SU-DHL-6 (cell line): Measurements from ENCODE around the gene TNIP1.
A peak's percentile ranks its signal among the peaks of the same experiment; 100 is the strongest.

Experiments used
- H2AFZ ChIP-seq: fragments of 200-600 bp; sonication (generic); 2 replicates; pipeline ENCODE4 v1.6.1; 2014; ENCODE audit warnings: low read depth, mild to moderate bottlenecking, moderate library complexity, mixed read lengths, antibody characterized with exemption, low read length; ENCODE audit not compliant: severe bottlenecking
- H3F3A ChIP-seq: fragments of 200-600 bp; shearing (Covaris generic); 2 replicates; pipeline ENCODE4 v1.6.0; 2016; ENCODE audit warnings: antibody characterized with exemption, mild to moderate bottlenecking; ENCODE audit not compliant: insufficient read depth
- H3K27ac ChIP-seq: fragments of 200-600 bp; sonication (generic); 2 replicates; pipeline ENCODE4 v1.5.1; 2016; ENCODE audit warnings: low read depth, mild to moderate bottlenecking, low read length, moderate library complexity, mixed read lengths
- H3K27me3 ChIP-seq: fragments of 200-600 bp; sonication (generic), shearing (Covaris generic); 2 replicates; pipeline ENCODE4 v1.6.0; 2014; ENCODE audit warnings: mild to moderate bottlenecking, low read length
- H3K36me3 ChIP-seq: fragments of 200-600 bp; sonication (generic); 2 replicates; pipeline ENCODE4 v1.6.1; 2014; ENCODE audit warnings: mild to moderate bottlenecking, low read length, mixed read lengths
- H3K4me2 ChIP-seq: fragments of 300-600, 200-600 bp; shearing (Covaris generic), sonication (generic); 2 replicates; pipeline ENCODE4 v1.6.0; 2014; ENCODE audit warnings: low read length, low read depth, mild to moderate bottlenecking; ENCODE audit not compliant: poor library complexity, severe bottlenecking
- H3K4me3 ChIP-seq: fragments of 200-600 bp; sonication (generic); 2 replicates; pipeline ENCODE4 v1.5.1; 2014; ENCODE audit warnings: antibody characterized with exemption, low read length, mild to moderate bottlenecking, mixed read lengths; ENCODE audit not compliant: insufficient read depth, poor library complexity, severe bottlenecking
- H3K79me2 ChIP-seq: fragments of 200-600 bp; sonication (generic); 2 replicates; pipeline ENCODE4 v1.6.1; 2014; ENCODE audit warnings: mild to moderate bottlenecking, low read length, moderate library complexity; ENCODE audit not compliant: insufficient read depth
- H3K9ac ChIP-seq: fragments of 200-600 bp; sonication (generic); 2 replicates; pipeline ENCODE4 v1.7.0; 2014; ENCODE audit warnings: mild to moderate bottlenecking, low read length
- H3K9me2 ChIP-seq: fragments of 200-600 bp; sonication (generic); replicated peaks from 2 replicates; pipeline ENCODE4 v1.6.1; 2014; ENCODE audit warnings: low read length; ENCODE audit not compliant: insufficient read depth
- H3K9me3 ChIP-seq: fragments of 200-600 bp; sonication (generic); 2 replicates; pipeline ENCODE4 v1.6.1; 2014; ENCODE audit warnings: low read length, mixed read lengths; ENCODE audit not compliant: insufficient read depth
- H4K20me1 ChIP-seq: fragments of 200-600 bp; sonication (generic); 2 replicates; pipeline ENCODE4 v1.6.1; 2014; ENCODE audit warnings: low read depth, mild to moderate bottlenecking, antibody characterized with exemption, low read length, moderate library complexity, mixed read lengths
- EZH2phosphoT487 ChIP-seq: fragments of 200-600 bp; sonication (generic), shearing (Covaris generic); conservative IDR thresholded peaks from 2 replicates; pipeline ENCODE4 v1.6.1; 2018; ENCODE audit warnings: mild to moderate bottlenecking, antibody characterized with exemption, low read length, moderate library complexity, mixed read lengths
- TF ChIP-seq, protein P1 (sequence below): fragments of 200-600 bp; sonication (generic); IDR thresholded peaks from one replicate; pipeline ENCODE4 v1.5.1; 2017; ENCODE audit warnings: antibody characterized with exemption, mild to moderate bottlenecking, low read length, moderate library complexity; ENCODE audit not compliant: insufficient read depth, poor library complexity, severe bottlenecking

The TNIP1 gene

GRCh38 chr5:150993422-150993821 lies 87.4 kb downstream of the TNIP1 start:
- Histone ChIP-seq H3K9ac (no peak overlapping the region), H4K20me1 (no peaks in the 10 kb centered on the region), H2AFZ (no peak overlapping the region), H3K9me3 (no peaks in the 10 kb centered on the region), H3K27ac (no peak overlapping the region), H3F3A (no peaks in the 10 kb centered on the region), H3K79me2 (no peaks in the 10 kb centered on the region), H3K9me2 (no peaks in the 10 kb centered on the region), H3K4me3 (no peak overlapping the region), H3K36me3 (no peaks in the 10 kb centered on the region), H3K4me2 (no peak overlapping the region), H3K27me3 (no peaks in the 10 kb centered on the region)
- TF ChIP-seq, protein P1, sequence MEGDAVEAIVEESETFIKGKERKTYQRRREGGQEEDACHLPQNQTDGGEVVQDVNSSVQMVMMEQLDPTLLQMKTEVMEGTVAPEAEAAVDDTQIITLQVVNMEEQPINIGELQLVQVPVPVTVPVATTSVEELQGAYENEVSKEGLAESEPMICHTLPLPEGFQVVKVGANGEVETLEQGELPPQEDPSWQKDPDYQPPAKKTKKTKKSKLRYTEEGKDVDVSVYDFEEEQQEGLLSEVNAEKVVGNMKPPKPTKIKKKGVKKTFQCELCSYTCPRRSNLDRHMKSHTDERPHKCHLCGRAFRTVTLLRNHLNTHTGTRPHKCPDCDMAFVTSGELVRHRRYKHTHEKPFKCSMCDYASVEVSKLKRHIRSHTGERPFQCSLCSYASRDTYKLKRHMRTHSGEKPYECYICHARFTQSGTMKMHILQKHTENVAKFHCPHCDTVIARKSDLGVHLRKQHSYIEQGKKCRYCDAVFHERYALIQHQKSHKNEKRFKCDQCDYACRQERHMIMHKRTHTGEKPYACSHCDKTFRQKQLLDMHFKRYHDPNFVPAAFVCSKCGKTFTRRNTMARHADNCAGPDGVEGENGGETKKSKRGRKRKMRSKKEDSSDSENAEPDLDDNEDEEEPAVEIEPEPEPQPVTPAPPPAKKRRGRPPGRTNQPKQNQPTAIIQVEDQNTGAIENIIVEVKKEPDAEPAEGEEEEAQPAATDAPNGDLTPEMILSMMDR, result no peak
- no peak for TF ChIP-seq EZH2phosphoT487

- Histone ChIP-seq H2AFZ (no peak overlapping the region), H3K27ac (no peak overlapping the region), H3K27me3 (no peaks in the 10 kb centered on the region), H3K9ac (no peak overlapping the region), H3K79me2 (no peaks in the 10 kb centered on the region), H3K36me3 (no peaks in the 10 kb centered on the region), H3K9me2 (no peaks in the 10 kb centered on the region), H3K4me3 (no peak overlapping the region), H3F3A (no peaks in the 10 kb centered on the region), H4K20me1 (no peaks in the 10 kb centered on the region), H3K4me2 (no peak overlapping the region), H3K9me3 (no peaks in the 10 kb centered on the region)
- TF ChIP-seq, protein P1, result no peak
- no peak for TF ChIP-seq EZH2phosphoT487
Measured at GRCh38 chr5:150992705-150993104, 88.1 kb downstream of the TNIP1 start.

DNA sequence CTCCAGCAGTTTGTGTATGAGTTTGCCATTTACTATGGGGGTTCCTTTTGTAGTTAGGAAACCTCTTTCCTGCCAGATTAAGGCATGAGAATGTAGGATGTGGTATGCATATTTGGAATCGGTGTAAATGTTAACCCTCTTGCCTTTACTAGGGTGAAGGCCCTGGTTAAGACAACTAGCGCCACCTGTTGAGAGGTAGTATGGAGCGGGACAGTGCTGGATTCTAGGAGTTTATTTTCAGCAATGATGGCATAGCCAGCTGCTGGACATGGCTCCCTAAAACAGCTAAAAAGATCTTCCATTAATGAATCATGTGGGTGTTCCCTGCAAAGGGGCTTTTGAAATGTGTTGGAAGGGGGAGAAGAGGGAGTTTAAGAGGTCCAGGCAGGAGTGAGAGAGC lies 91.1 kb downstream of the TNIP1 start:
- H3F3A ChIP-seq, result no peaks in the 10 kb centered on the region
- no peaks in the 10 kb centered on the region for H3K36me3 ChIP-seq
- H3K4me2 ChIP-seq, result no peak overlapping the region
- H3K9me2 ChIP-seq, result no peaks in the 10 kb centered on the region
- no peaks in the 10 kb centered on the region for H3K9me3 ChIP-seq
- H3K9ac ChIP-seq, result no peak overlapping the region
- H3K27ac ChIP-seq, result no peak overlapping the region
- no peak overlapping the region for H2AFZ ChIP-seq
- no peaks in the 10 kb centered on the region for H4K20me1 ChIP-seq
- no peaks in the 10 kb centered on the region for H3K27me3 ChIP-seq
- H3K4me3 ChIP-seq, result no peak overlapping the region
- TF ChIP-seq, protein P1, result peak; percentile 43
- no peak for TF ChIP-seq EZH2phosphoT487
- no peaks in the 10 kb centered on the region for H3K79me2 ChIP-seq

DNA sequence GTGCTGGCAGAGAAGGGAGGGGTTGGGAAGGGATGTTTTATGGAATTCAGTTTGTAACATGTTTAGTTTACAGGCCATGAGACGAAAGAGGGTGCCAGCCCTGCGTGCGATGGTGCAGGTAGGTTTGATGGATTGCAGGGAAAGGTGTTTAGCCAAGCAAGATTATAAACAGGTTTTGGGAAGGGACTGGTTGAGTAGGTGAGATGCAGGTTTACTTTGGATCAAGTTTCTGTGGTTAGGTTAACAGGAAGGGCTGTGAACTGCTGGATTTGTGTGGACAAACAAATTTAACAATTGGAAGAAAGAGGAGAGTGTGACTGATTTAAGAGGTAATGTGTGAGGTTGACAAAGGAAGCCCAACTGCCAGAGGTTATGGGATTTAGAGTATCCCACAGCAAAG lies 93.1 kb downstream of the TNIP1 start:
- Histone ChIP-seq H3K27ac (no peak overlapping the region), H3K4me2 (no peak overlapping the region), H3K79me2 (no peaks in the 10 kb centered on the region), H3F3A (no peaks in the 10 kb centered on the region), H3K9ac (no peak overlapping the region), H3K9me3 (no peaks in the 10 kb centered on the region), H3K9me2 (no peaks in the 10 kb centered on the region), H2AFZ (no peak overlapping the region), H3K4me3 (no peak overlapping the region), H4K20me1 (no peaks in the 10 kb centered on the region), H3K36me3 (no peaks in the 10 kb centered on the region), H3K27me3 (no peaks in the 10 kb centered on the region)
- no peak for TF ChIP-seq EZH2phosphoT487
- TF ChIP-seq, protein P1, result no peak
